Right atrium auricular region (tissue), 2 donors: Measurements from ENCODE around the gene TXLNA. TPM values are rescaled to one million over a fixed set of nuclear protein-coding genes. Genes with fewer than 3 reads are reported as not detected.

Source experiments
- DNase-seq: peaks from one replicate; pipeline ENCODE4 v3.0.0-alpha.2; 2019; ENCODE audit warnings: low spot score
- H3K27ac ChIP-seq, 2 donors: fragments of 200-600 bp; sonication (generic); 1 replicate in 1 of 2; 2 replicates in 1 of 2; pipeline ENCODE4 v1.5.1; 2016 to 2019
- H3K27me3 ChIP-seq, 2 donors: fragments of 200-600 bp; sonication (generic); one replicate each; pipeline versions ENCODE4 v1.5.1 to v1.6.0; 2017 to 2019
- H3K36me3 ChIP-seq: fragments of 200-600 bp; sonication (generic); one replicate; pipeline ENCODE4 v1.5.1; 2016
- H3K4me1 ChIP-seq, 2 donors: fragments of 200-600 bp; sonication (generic); one replicate each; pipeline versions ENCODE4 v1.5.1 to v1.6.0; 2017 to 2019
- H3K4me3 ChIP-seq, 2 donors: fragments of 200-600 bp; sonication (generic); 1 replicate in 1 of 2; 2 replicates in 1 of 2; pipeline ENCODE4 v1.5.1; 2017 to 2019; ENCODE audit warnings: mild to moderate bottlenecking in 1 of 2, moderate library complexity in 1 of 2
- H3K9me3 ChIP-seq, 2 donors: fragments of 200-600 bp; sonication (generic); one replicate each; pipeline ENCODE4 v1.5.1; 2019
- CTCF ChIP-seq, 2 donors: fragments of 200-600 bp; sonication (generic); IDR thresholded peaks; one replicate each; pipeline ENCODE4 v1.5.1; 2019; ENCODE audit warnings: antibody characterized with exemption in 2 of 2
- total RNA-seq, 2 donors: library from RNA; depleted of rRNA; stranded (reverse); fragments of >200 nt; gene quantifications; one replicate each; pipeline ENCODE4 v1.1.0, GENCODE V29; 2016

The TXLNA gene
- total RNA-seq, 2 donors from 2014 or later = 16.1 to 29.4 TPM

DNA sequence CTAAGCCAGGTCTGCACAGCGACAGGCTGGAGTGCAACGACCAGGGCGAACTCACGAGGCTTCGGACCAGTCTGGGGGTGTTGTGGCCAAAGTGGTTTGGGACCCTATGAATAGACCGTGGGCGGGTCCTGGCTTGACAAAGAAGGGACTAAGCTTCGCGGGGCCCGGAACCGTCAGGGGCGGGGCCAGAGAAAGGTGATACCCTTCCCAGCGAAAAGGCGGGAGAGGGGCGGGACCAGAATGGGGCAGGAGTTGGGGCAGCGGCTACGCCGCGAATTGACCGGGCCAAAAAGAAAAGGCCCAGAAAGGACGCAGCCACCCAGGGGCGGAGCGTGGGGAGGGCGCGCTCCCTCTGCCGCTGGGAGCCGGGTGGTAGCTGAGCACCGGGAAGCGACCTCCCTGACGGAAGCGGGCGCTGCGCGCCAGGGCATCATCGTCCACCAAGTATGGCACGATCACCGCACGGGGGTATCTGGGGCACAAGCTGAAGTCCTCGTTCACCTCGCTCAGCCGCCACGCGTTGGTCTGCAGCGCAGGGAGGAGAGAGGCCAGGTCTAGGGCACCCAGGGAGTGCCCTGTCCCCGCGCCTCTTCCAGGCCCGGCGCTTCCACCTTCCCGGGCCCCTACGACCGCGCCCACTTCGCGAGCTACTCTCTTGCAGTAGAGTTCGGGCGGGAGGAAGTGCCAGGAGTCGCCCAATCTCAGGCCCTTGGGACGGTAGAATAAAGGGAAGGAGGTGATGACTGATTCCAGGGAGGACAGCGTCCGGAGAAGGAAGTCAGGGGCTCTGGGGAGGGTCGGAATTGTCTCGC lies 60.9 kb downstream of the TXLNA start:
- Histone ChIP-seq H3K9me3 (no peaks in the 10 kb centered on the region), H3K36me3 (no peaks in the 10 kb centered on the region), H3K4me3 (peak overlapping the region; percentile 61 to 70), H3K27me3 (no peaks in the 10 kb centered on the region), H3K27ac (peak overlapping the region; percentile 85 to 88), H3K4me1 (peaks cover 0 to 25% of the 10 kb centered on the region in 2 donors)
- peak in 1 of 2 donors; percentile 53 for TF ChIP-seq CTCF (IDR thresholded peaks at IDR 0.05)
- peak; percentile 79 for DNase-seq

GRCh38 chr1:32241001-32241763 lies 61.7 kb downstream of the TXLNA start:
- Histone ChIP-seq H3K4me3 (peak overlapping the region; percentile 61 to 70), H3K4me1 (peaks cover 0 to 28% of the 10 kb centered on the region in 2 donors), H3K27me3 (no peaks in the 10 kb centered on the region), H3K9me3 (no peaks in the 10 kb centered on the region), H3K27ac (peak overlapping the region; percentile 85 to 88), H3K36me3 (no peaks in the 10 kb centered on the region)
- DNase-seq = peak; percentile 73
- no peak for TF ChIP-seq CTCF (IDR thresholded peaks at IDR 0.05)

DNA sequence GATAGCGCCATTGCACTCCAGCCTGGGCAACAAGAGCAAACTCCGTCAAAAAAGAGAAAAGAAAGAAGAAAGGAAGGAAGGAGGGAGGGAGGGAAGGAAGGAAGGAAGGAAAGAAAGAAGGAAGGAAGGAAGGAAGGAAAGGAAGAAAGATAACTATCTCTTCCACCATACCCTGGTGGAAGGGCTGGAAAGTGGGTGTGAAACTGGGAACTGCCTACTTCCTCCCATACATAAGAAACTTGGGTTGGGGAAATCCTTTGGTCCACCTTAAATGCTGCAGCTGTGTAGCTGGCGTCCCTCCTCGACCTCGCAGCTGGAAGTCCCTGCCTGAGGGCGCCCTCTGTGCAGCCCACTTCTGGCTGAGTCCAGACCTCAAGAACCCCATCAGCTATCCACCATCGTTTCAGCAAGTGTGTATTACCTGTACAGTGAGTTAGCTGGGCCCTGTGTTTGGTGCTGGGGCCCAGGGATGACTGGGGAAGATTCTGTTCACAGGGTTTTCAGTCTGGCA lies 62.9 kb downstream of the TXLNA start:
- peaks cover 0 to 39% of the 10 kb centered on the region in 2 donors for H3K4me1 ChIP-seq
- H3K36me3 ChIP-seq = no peaks in the 10 kb centered on the region
- DNase-seq = no peak
- no peak for TF ChIP-seq CTCF (IDR thresholded peaks at IDR 0.05)
- H3K27ac ChIP-seq = peak overlapping the region in 1 of 2 donors; percentile 21
- H3K4me3 ChIP-seq = peak overlapping the region in 1 of 2 donors; percentile 12
- no peaks in the 10 kb centered on the region for H3K9me3 ChIP-seq
- no peaks in the 10 kb centered on the region for H3K27me3 ChIP-seq

GRCh38 chr1:32246888-32247273 lies 67.4 kb downstream of the TXLNA start, which contains the start of gene FAM167B:
TSS of gene FAM167B (plus strand) at chr1:32247222. CDS start at chr1:32247422, 200 bp downstream.
- peak within 1 kb of the TSS; percentile 66 to 67 for H3K27ac ChIP-seq
- peak; percentile 71 for DNase-seq
- H3K27me3 ChIP-seq = no peaks in the 10 kb centered on the region
- no peaks in the 10 kb centered on the region for H3K36me3 ChIP-seq
- peaks cover 0 to 62% of the 10 kb centered on the region in 2 donors for H3K4me1 ChIP-seq
- peak within 1 kb of the TSS in 1 of 2 donors; percentile 8 for H3K4me3 ChIP-seq
- H3K9me3 ChIP-seq = no peaks in the 10 kb centered on the region
- no peak for TF ChIP-seq CTCF (IDR thresholded peaks at IDR 0.05)

DNA sequence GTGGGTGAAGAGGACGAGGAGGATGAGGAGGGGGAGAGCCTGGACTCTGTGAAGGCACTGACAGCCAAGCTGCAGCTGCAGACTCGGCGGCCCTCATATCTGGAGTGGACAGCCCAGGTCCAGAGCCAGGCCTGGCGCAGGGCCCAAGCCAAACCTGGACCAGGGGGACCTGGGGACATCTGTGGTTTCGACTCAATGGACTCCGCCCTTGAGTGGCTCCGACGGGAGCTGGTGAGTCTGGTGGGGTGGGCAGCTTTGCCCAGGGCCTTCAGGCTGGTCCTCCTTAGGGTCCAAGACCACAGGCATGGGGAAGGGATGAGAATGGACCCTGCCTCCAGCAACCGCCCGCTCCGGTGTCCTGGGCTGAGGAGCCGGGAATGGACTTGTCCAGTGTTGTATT lies 68.0 kb downstream of the TXLNA start:
- H3K4me1 ChIP-seq = peaks cover 0 to 60% of the 10 kb centered on the region in 2 donors
- DNase-seq = no peak
- no peaks in the 10 kb centered on the region for H3K36me3 ChIP-seq
- H3K9me3 ChIP-seq = no peaks in the 10 kb centered on the region
- H3K27me3 ChIP-seq = no peaks in the 10 kb centered on the region
- peak overlapping the region; percentile 66 to 67 for H3K27ac ChIP-seq
- TF ChIP-seq CTCF (IDR thresholded peaks at IDR 0.05) = no peak
- peak overlapping the region in 1 of 2 donors; percentile 8 for H3K4me3 ChIP-seq

Other genes with a start within 250 kb of the TXLNA start
- gene PTP4A2, start 241.3 kb upstream of the TXLNA start, total RNA-seq = 100 to 1,000 TPM; 261 to 319 TPM
- 10 to 100 TPM; 44.5 to 47.2 TPM for gene KHDRBS1, start 165.8 kb upstream of the TXLNA start, total RNA-seq
- 1 to 10 TPM; 3.2 to 5.0 TPM for gene TMEM39B, start 106.7 kb upstream of the TXLNA start, total RNA-seq
- gene KPNA6, start 71.6 kb upstream of the TXLNA start, total RNA-seq = 10 to 100 TPM; 47.3 to 54.6 TPM
- gene CCDC28B, start 20.9 kb downstream of the TXLNA start, total RNA-seq = 10 to 100 TPM in 1 of 2 donors, 1 to 10 TPM in 1; 9.5 to 11.2 TPM
- 1 to 10 TPM in 1 of 2 donors, under 1 TPM in 1; 0.48 to 1.3 TPM for gene IQCC, start 26.0 kb downstream of the TXLNA start, total RNA-seq
- gene DCDC2B, start 29.4 kb downstream of the TXLNA start, total RNA-seq = not detected
- gene TMEM234, start 42.7 kb downstream of the TXLNA start, total RNA-seq = 1 to 10 TPM; 8.1 to 8.9 TPM
- 100 to 1,000 TPM; 123 to 131 TPM for gene EIF3I, start 42.7 kb downstream of the TXLNA start, total RNA-seq
- gene FAM167B, start 67.5 kb downstream of the TXLNA start, total RNA-seq = 1 to 10 TPM; 2.1 to 6.4 TPM
- under 1 TPM; 0.74 to 0.98 TPM for gene LCK, start 71.6 kb downstream of the TXLNA start, total RNA-seq
- gene HDAC1, start 112.4 kb downstream of the TXLNA start, total RNA-seq = 10 to 100 TPM; 21.8 to 28.0 TPM
- gene MARCKSL1, start 156.6 kb downstream of the TXLNA start, total RNA-seq = 10 to 100 TPM in 1 of 2 donors, 1 to 10 TPM in 1; 9.5 to 34.5 TPM
- 1 to 10 TPM in 1 of 2 donors, under 1 TPM in 1; 0.89 to 7.5 TPM for gene FAM229A, start 182.8 kb downstream of the TXLNA start, total RNA-seq
- gene TSSK3, start 182.9 kb downstream of the TXLNA start, total RNA-seq = under 1 TPM; 0.63 to 0.70 TPM
- gene BSDC1, start 214.8 kb downstream of the TXLNA start, total RNA-seq = 10 to 100 TPM; 47.1 to 49.7 TPM